HG02943 (cell line): ENCODE data around the gene BOLA2B.

Source experiments
- ATAC-seq: cut with Tn5 transposase; IDR thresholded peaks from one replicate; pipeline ENCODE4 v1.9.1; 2021; ENCODE audit warnings: mild to moderate bottlenecking, low read depth, moderate library complexity; ENCODE audit not compliant: unreplicated experiment

BOLA2B gene

GRCh38 chr16:30145657-30146056 lies 47.8 kb downstream of the BOLA2B start:
- ATAC-seq, result no peak

GRCh38 chr16:30144917-30145316 lies 48.5 kb downstream of the BOLA2B start:
- ATAC-seq, result no peak

- no peak for ATAC-seq
Measured at GRCh38 chr16:30144017-30144416, 49.4 kb downstream of the BOLA2B start.

- no peak for ATAC-seq
Measured at GRCh38 chr16:30143347-30143702, 50.1 kb downstream of the BOLA2B start.
